HepG2 (cell line): ENCODE results near the gene ING5. TPM values are rescaled to one million over a fixed set of nuclear protein-coding genes. Genes with fewer than 3 reads are reported as not detected.
"Not testable (repeated sequence)": the region's sequence is repeated elsewhere in the genome, so short reads cannot be mapped to it uniquely, and the experiment has no call there.

Experiments used
- ATAC-seq: fragments of 200-7000 bp; cut with Tn5 transposase; 3 replicates; pipeline ENCODE4 v1.9.1; 2020; ENCODE audit warnings: mild to moderate bottlenecking, moderate library complexity
- BruUV-seq: library from RNA; stranded (reverse); fragments of 400-500 nt; replicated peaks from 2 replicates; lab custom pipeline; 2021; lab: Mats Ljungman, UMichigan
- CTCF ChIA-PET: fragments of 300-600 bp; formaldehyde crosslinking; extraction: SDS; loops from one replicate; lab custom pipeline; 2021; ENCODE audit warnings: low total read pairs, inconsistent platforms, low intra/inter-chr PET ratio; lab: Yijun Ruan, JAX
- POLR2A ChIA-PET: fragments of 350-600 bp; sonication (Branson Sonifier 250); formaldehyde crosslinking; loops from one replicate; lab custom pipeline; 2020; ENCODE audit warnings: antibody characterized with exemption, inconsistent platforms; lab: Yijun Ruan, JAX
- DNase-seq: peaks from one replicate; pipeline ENCODE4 v3.0.0-alpha.2; 2015; ENCODE audit warnings: low spot score
- FAIRE-seq: peaks from 3 replicates; lab custom pipeline; 2011; peaks lifted over from hg19 to GRCh38; lab: Jason Lieb, UNC
- H2AFZ ChIP-seq: one replicate; pipeline ENCODE4 v1.6.1; 2011; ENCODE audit warnings: low read length, inconsistent platforms
- H3K27ac ChIP-seq: fragments of 300-600 bp; 3 replicates; pipeline ENCODE4 v1.8.0; 2011; ENCODE audit warnings: mixed run types, mild to moderate bottlenecking, mixed read lengths, low read length, inconsistent platforms; ENCODE audit not compliant: insufficient read depth; ENCODE audit errors: extremely low read length
- H3K27me3 ChIP-seq, 2 experiments: fragments of 200-600 bp in 1 of 2; 2 replicates in 1 of 2; 3 replicates in 1 of 2; pipeline versions ENCODE4 v1.6.0 to v1.8.0; 2011; ENCODE audit warnings: low read length in 2 of 2, mild to moderate bottlenecking in 2 of 2, moderate library complexity in 2 of 2, inconsistent platforms in 1 of 2; ENCODE audit not compliant: insufficient read depth in 2 of 2, control insufficient read depth in 1 of 2
- H3K36me3 ChIP-seq, 2 experiments: fragments of 200-600 bp in 1 of 2; replicated peaks in 1 of 2; 2 replicates in 1 of 2; 3 replicates in 1 of 2; pipeline versions ENCODE4 v1.5.1 to v1.8.0; 2011; ENCODE audit warnings: low read length in 2 of 2, inconsistent platforms in 1 of 2; ENCODE audit not compliant: insufficient read depth in 2 of 2, control insufficient read depth in 1 of 2
- H3K4me1 ChIP-seq: 2 replicates; pipeline ENCODE4 v1.5.1; 2012; ENCODE audit warnings: low read length, inconsistent platforms; ENCODE audit not compliant: insufficient read depth
- H3K4me2 ChIP-seq: 2 replicates; pipeline ENCODE4 v1.6.0; 2011; ENCODE audit warnings: low read depth, low read length, inconsistent platforms
- H3K4me3 ChIP-seq, 3 experiments: fragments of 200-600 bp in 1 of 3; sonication (generic), shearing (Covaris generic) in 1 of 3; replicated peaks in 1 of 3; 2 replicates each; pipeline ENCODE4 v1.5.1; 2011 to 2016; ENCODE audit warnings: low read length in 3 of 3, inconsistent platforms in 2 of 3, low read depth in 2 of 3, mild to moderate bottlenecking in 2 of 3, control low read depth in 1 of 3, mixed read lengths in 1 of 3; ENCODE audit not compliant: insufficient read depth in 1 of 3
- H3K79me2 ChIP-seq: one replicate; pipeline ENCODE4 v1.6.1; 2011; ENCODE audit warnings: low read length, inconsistent platforms; ENCODE audit not compliant: insufficient read depth
- H3K9ac ChIP-seq: 2 replicates; pipeline ENCODE4 v1.6.0; 2011; ENCODE audit warnings: mild to moderate bottlenecking, low read depth, low read length, inconsistent platforms; ENCODE audit not compliant: insufficient read depth
- H3K9me3 ChIP-seq: 2 replicates; pipeline ENCODE4 v1.5.1; 2012; ENCODE audit warnings: mild to moderate bottlenecking, low read length
- H4K20me1 ChIP-seq: 2 replicates; pipeline ENCODE4 v1.6.0; 2011; ENCODE audit warnings: inconsistent platforms, mild to moderate bottlenecking, low read length, moderate library complexity; ENCODE audit not compliant: insufficient read depth
- AGO2 ChIP-seq: fragments of 200-400 bp; formaldehyde crosslinking; optimal IDR thresholded peaks from 2 replicates; pipeline ENCODE3; 2017; ENCODE audit warnings: mild to moderate bottlenecking, low read depth, low read length, moderate library complexity
- CBFB ChIP-seq: sonication (generic); formaldehyde crosslinking; IDR thresholded peaks from 2 replicates; pipeline ENCODE4 v1.4.0; 2020; ENCODE audit warnings: missing genetic modification reagents
- NFIC ChIP-seq: IDR thresholded peaks from 2 replicates; pipeline ENCODE4 v1.6.1; 2012; ENCODE audit warnings: mild to moderate bottlenecking, low read length, inconsistent platforms
- PCBP1 ChIP-seq: fragments of 200-400 bp; formaldehyde crosslinking; IDR thresholded peaks from 2 replicates; pipeline ENCODE4 v1.6.1; 2017; ENCODE audit warnings: mild to moderate bottlenecking, low read depth, low read length, borderline replicate concordance
- POLR2G ChIP-seq: fragments of 200-400 bp; formaldehyde crosslinking; IDR thresholded peaks from 2 replicates; pipeline ENCODE4 v1.6.1; 2018; ENCODE audit warnings: mild to moderate bottlenecking, low read depth, low read length, moderate library complexity
- RBM22 ChIP-seq: fragments of 200-400 bp; formaldehyde crosslinking; optimal IDR thresholded peaks from 2 replicates; pipeline ENCODE3; 2017; ENCODE audit warnings: mild to moderate bottlenecking, low read length, moderate library complexity
- ZNF501 ChIP-seq: sonication (generic); formaldehyde crosslinking; IDR thresholded peaks from 2 replicates; pipeline ENCODE4 v1.5.1; 2020; ENCODE audit warnings: mild to moderate bottlenecking, moderate library complexity, missing genetic modification reagents
- ZSCAN25 ChIP-seq: sonication (generic); formaldehyde crosslinking; IDR thresholded peaks from 2 replicates; pipeline ENCODE4 v1.8.0; 2022; ENCODE audit warnings: mild to moderate bottlenecking, missing genetic modification reagents
- WGBS: methylation state at CpG from one replicate; pipeline ENCODE4 v1.1.6; 2017; ENCODE audit warnings: low lambda C conversion rate; 5-methylcytosine and 5-hydroxymethylcytosine counted together
- in situ Hi-C: cut with HindIII; loops from 2 replicates; pipeline ENCODE4 v1.10.0; 2017; ENCODE audit warnings: low pct_unique_long_range_greater_than_20kb; ENCODE audit not compliant: extremely low pct_ligation_motif_present
- intact Hi-C: fragments of 100-400 bp; cut with micrococcal nuclease; formaldehyde crosslinking; loops from one replicate; pipeline ENCODE4 v1.10.0; 2022; ENCODE audit not compliant: unreplicated experiment
- polyA plus RNA-seq, 8 experiments: library from polyadenylated mRNA; depleted of rRNA in 3 of 8; stranded (reverse) in 7 of 8; unstranded in 1 of 8; fragments of >200 nt; fragmentation: Illumina TruSeq in 4 of 8; extraction: Trizol in 4 of 8; gene quantifications; 2 replicates each; pipeline versions ENCODE4 v1.2.1 to v1.2.3, GENCODE V29; 2011 to 2016; ENCODE audit warnings: low read depth in 4 of 8, missing spikeins in 1 of 8, mixed read lengths in 1 of 8; ENCODE audit not compliant: insufficient read depth in 1 of 8
- total RNA-seq, 5 experiments: library from RNA; depleted of rRNA; stranded (reverse); fragments of >200 nt; fragmentation: Illumina TruSeq; extraction: Trizol; gene quantifications; 2 replicates each; pipeline ENCODE4 v1.2.3, GENCODE V29; 2016; ENCODE audit warnings: low read depth in 1 of 5
- TF ChIP-seq, protein P1 (sequence below): sonication (generic); formaldehyde crosslinking; IDR thresholded peaks from 2 replicates; pipeline ENCODE4 v1.5.1; 2020; ENCODE audit warnings: missing genetic modification reagents, mild to moderate bottlenecking, borderline replicate concordance

The ING5 gene
- total and polyA plus RNA-seq, 2 of the 13 experiments (the other 11 are each of a cell fraction or from before 2014, with no cell fraction given): 61.9 to 71.9 TPM

DNA sequence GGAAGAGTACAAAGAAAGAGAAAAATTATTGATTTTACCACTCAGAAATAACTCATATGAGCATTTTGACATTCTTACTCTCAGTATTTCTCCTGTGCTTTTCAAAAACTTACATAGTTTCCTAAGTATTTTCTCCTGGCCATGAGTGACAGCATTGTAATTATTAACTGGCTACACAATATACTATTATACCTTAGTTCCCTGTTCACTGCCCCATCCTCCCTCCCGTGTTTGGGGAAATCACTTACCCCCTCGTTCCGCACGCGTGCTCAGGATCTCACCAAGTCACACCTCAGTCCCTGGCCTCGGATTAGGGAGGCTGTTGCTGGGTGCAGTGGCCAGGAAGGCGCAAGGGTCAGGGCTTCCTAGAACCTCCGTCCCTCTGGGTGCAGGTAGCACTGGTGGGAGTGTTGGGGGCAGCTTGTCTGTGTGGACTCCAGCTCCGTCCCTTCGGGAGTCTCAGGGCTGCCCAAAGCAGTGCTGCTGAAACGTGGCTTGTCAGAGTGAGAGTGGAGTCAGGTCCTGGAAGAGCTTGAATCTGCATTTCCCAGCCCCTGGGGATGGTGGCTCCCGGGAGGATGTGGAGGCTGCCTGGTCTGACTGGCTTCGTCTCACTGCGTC is 41.1 kb upstream of the ING5 start:
- Histone ChIP-seq H4K20me1 (peaks cover 2% of the 10 kb centered on the region; the same call in 1 of the 2 replicates), H2AFZ (no peak overlapping the region)
- intact Hi-C loops: no loop called here
- WGBS: 97% methylated on average over 14 of the region's 14 CpGs
- no TSS peak for BruUV-seq
- DNase-seq: no peak
- TF ChIP-seq PCBP1 (0 out of 2 replicates have a peak, but pooled peaks have one; percentile 47), NFIC (no peak), CBFB (CRISPR knock-in tag) (no peak), AGO2 (peak; percentile 53), POLR2G (0 out of 2 replicates have a peak, but pooled peaks have one; percentile 29), RBM22 (peak; percentile 69), ZSCAN25 (no peak), ZNF501 (CRISPR knock-in tag) (0 out of 2 replicates have a peak, but pooled peaks have one; percentile 26)
- TF ChIP-seq, protein P1, sequence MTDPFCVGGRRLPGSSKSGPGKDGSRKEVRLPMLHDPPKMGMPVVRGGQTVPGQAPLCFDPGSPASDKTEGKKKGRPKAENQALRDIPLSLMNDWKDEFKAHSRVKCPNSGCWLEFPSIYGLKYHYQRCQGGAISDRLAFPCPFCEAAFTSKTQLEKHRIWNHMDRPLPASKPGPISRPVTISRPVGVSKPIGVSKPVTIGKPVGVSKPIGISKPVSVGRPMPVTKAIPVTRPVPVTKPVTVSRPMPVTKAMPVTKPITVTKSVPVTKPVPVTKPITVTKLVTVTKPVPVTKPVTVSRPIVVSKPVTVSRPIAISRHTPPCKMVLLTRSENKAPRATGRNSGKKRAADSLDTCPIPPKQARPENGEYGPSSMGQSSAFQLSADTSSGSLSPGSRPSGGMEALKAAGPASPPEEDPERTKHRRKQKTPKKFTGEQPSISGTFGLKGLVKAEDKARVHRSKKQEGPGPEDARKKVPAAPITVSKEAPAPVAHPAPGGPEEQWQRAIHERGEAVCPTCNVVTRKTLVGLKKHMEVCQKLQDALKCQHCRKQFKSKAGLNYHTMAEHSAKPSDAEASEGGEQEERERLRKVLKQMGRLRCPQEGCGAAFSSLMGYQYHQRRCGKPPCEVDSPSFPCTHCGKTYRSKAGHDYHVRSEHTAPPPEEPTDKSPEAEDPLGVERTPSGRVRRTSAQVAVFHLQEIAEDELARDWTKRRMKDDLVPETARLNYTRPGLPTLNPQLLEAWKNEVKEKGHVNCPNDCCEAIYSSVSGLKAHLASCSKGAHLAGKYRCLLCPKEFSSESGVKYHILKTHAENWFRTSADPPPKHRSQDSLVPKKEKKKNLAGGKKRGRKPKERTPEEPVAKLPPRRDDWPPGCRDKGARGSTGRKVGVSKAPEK: no peak
- TF ChIP-seq, all 625 proteins: peak for 5
- Histone ChIP-seq H3K79me2 (no peaks in the 10 kb centered on the region), H3K9me3 (no peaks in the 10 kb centered on the region), H3K36me3 (peaks cover 27 to 58% of the 10 kb centered on the region in 2 experiments), H3K27me3 (no peaks in the 10 kb centered on the region), H3K9ac (no peak overlapping the region), H3K4me3 (no peak overlapping the region), H3K4me2 (no peak overlapping the region), H3K4me1 (peaks cover 8% of the 10 kb centered on the region; the same call in 1 of the 2 replicates), H3K27ac (no peak overlapping the region)
- CTCF ChIA-PET: no interaction called here
- FAIRE-seq: no peak
- in situ Hi-C loops: loop anchor here (5.0 kb wide), 1 partner anchor 217 kb away; no protein-coding TSS in a partner anchor
- ATAC-seq: no peak
- POLR2A ChIA-PET: interaction anchor here (2.6 kb wide), 1 partner anchor 26 kb away, joined by 18 read pairs; the partner anchor contains the start of gene DTYMK

DNA sequence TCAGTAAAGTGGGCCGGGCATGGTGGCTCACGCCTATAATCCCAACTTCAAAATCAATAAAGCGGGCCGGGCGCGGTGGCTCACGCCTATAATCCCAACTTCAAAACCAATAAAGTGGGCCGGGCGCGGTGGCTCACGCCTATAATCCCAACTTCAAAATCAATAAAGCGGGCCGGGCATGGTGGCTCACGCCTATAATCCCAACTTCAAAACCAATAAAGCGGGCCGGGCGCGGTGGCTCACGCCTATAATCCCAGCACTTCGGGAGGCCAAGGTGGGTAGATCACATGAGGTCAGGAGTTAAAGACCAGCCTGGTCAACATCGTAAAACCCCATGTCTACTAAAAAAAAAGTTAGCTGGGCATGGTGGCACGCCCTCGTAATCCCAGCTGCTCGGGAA is 39.1 kb upstream of the ING5 start:
- BruUV-seq, H3K9ac ChIP-seq, H3K27ac ChIP-seq, H3K4me1 ChIP-seq, H3K79me2 ChIP-seq, H4K20me1 ChIP-seq, FAIRE-seq, H3K27me3 ChIP-seq, H2AFZ ChIP-seq, CTCF ChIA-PET, H3K9me3 ChIP-seq, ATAC-seq, intact Hi-C loops, H3K4me2 ChIP-seq, H3K4me3 ChIP-seq, DNase-seq: not testable (repeated sequence)
- 94% methylated on average over 24 of the region's 24 CpGs for WGBS
- in situ Hi-C loops: loop anchor here (5.0 kb wide), 1 partner anchor 215 kb away; no protein-coding TSS in a partner anchor
- H3K36me3 ChIP-seq: peaks cover 28 to 62% of the 10 kb centered on the region in 2 experiments
- POLR2A ChIA-PET: interaction anchor here (0.9 kb wide), 1 partner anchor 24 kb away, joined by 3 read pairs; the partner anchor contains the start of gene DTYMK
